AML-193 (cell line): ENCODE results near the gene ADRA2C.

Experiments
- DNase-seq, 2 experiments: peaks; one replicate each; lab custom pipeline; 2025; lab: John Stamatoyannopoulos, UW

Gene ADRA2C

GRCh38 chr4:3733195-3733594, 33.0 kb upstream of the ADRA2C start:
- no peak for DNase-seq

- DNase-seq = no peak
These were observed 31.0 kb upstream of the ADRA2C start for GRCh38 chr4:3735196-3735595.

- DNase-seq = no peak
These were observed 29.9 kb upstream of the ADRA2C start for GRCh38 chr4:3736290-3736689.

GRCh38 chr4:3736806-3737205, 29.4 kb upstream of the ADRA2C start:
- DNase-seq = no peak

GRCh38 chr4:3739577-3739976, 26.6 kb upstream of the ADRA2C start:
- no peak for DNase-seq

GRCh38 chr4:3740256-3740655, 25.9 kb upstream of the ADRA2C start:
- no peak for DNase-seq

- no peak for DNase-seq
These were observed 24.8 kb upstream of the ADRA2C start for GRCh38 chr4:3741217-3742011.

- DNase-seq = no peak
These were observed 23.6 kb upstream of the ADRA2C start for GRCh38 chr4:3742610-3743009.

GRCh38 chr4:3744232-3744631, 22.0 kb upstream of the ADRA2C start:
- no peak for DNase-seq

GRCh38 chr4:3744901-3745300, 21.3 kb upstream of the ADRA2C start:
- DNase-seq = no peak

GRCh38 chr4:3745886-3746656, 20.1 kb upstream of the ADRA2C start:
- DNase-seq = no peak

GRCh38 chr4:3746701-3747580, 19.2 kb upstream of the ADRA2C start:
- DNase-seq = no peak

- no peak for DNase-seq
These were observed 18.6 kb upstream of the ADRA2C start for GRCh38 chr4:3747581-3747904.

GRCh38 chr4:3748136-3748898, 17.9 kb upstream of the ADRA2C start:
- DNase-seq = no peak

GRCh38 chr4:3749081-3749480, 17.1 kb upstream of the ADRA2C start:
- DNase-seq = no peak

GRCh38 chr4:3750334-3750733, 15.9 kb upstream of the ADRA2C start:
- DNase-seq = no peak

- no peak for DNase-seq
These were observed 14.2 kb upstream of the ADRA2C start for GRCh38 chr4:3752022-3752421.

GRCh38 chr4:3753726-3754412, 12.3 kb upstream of the ADRA2C start:
- DNase-seq = no peak

- DNase-seq = no peak
These were observed 9.7 kb upstream of the ADRA2C start for GRCh38 chr4:3756343-3757059.

- no peak for DNase-seq
These were observed 6.9 kb upstream of the ADRA2C start for GRCh38 chr4:3759236-3759635.

- no peak for DNase-seq
These were observed 5.8 kb upstream of the ADRA2C start for GRCh38 chr4:3760346-3760745.
